Central memory CD8-positive, alpha-beta T cell (primary cell): Measurements from ENCODE around the gene SKIDA1.

Experiments
- ATAC-seq: fragments of 150-1000 bp; cut with Tn5 transposase; replicated peaks from 2 replicates; pipeline ENCODE4 v1.10.0; 2022; ENCODE audit warnings: mild to moderate bottlenecking, moderate FRiP score, moderate number of reproducible peaks; ENCODE audit not compliant: poor library complexity, severe bottlenecking; ENCODE audit errors: extremely low read depth
- DNase-seq, 2 donors: peaks; one replicate each; pipeline ENCODE4 v3.0.0; 2021; ENCODE audit warnings: low spot score in 2 of 2
- H3K27ac Mint-ChIP-seq: one replicate; pipeline ENCODE4 v1.8.0; 2022; ENCODE audit warnings: low read depth, mild to moderate bottlenecking, moderate library complexity, mixed read lengths
- H3K27me3 Mint-ChIP-seq: one replicate; pipeline ENCODE4 v1.8.0; 2022; ENCODE audit warnings: mixed read lengths
- H3K36me3 Mint-ChIP-seq: one replicate; pipeline ENCODE4 v1.8.0; 2022; ENCODE audit warnings: mild to moderate bottlenecking, moderate library complexity, mixed read lengths; ENCODE audit not compliant: insufficient read depth
- H3K4me1 Mint-ChIP-seq: one replicate; pipeline ENCODE4 v1.8.0; 2022; ENCODE audit warnings: mixed read lengths
- H3K4me3 Mint-ChIP-seq: one replicate; pipeline ENCODE4 v1.8.0; 2022; ENCODE audit warnings: mild to moderate bottlenecking, moderate library complexity, mixed read lengths
- H3K9me3 Mint-ChIP-seq: one replicate; pipeline ENCODE4 v1.8.0; 2022; ENCODE audit warnings: mixed read lengths

The SKIDA1 gene

GRCh38 chr10:21534604-21535493 lies 9.4 kb upstream of the SKIDA1 start:
- H3K27ac Mint-ChIP-seq, result peak overlapping the region; percentile 79

GRCh38 chr10:21534280-21534586 lies 8.8 kb upstream of the SKIDA1 start:
- Mint-ChIP-seq H3K4me3 (peak overlapping the region; percentile 85), H3K36me3 (peaks cover 20% of the 10 kb centered on the region), H3K4me1 (peaks cover 25% of the 10 kb centered on the region), H3K27ac (peak overlapping the region; percentile 79), H3K27me3 (no peaks in the 10 kb centered on the region), H3K9me3 (no peaks in the 10 kb centered on the region)
- DNase-seq (no peak), ATAC-seq (no peak)

More at GRCh38 chr10:21534604-21535493, 9.4 kb upstream of the SKIDA1 start:
- ATAC-seq (peak; percentile 57), DNase-seq (peak; percentile 24 to 33)
- peak overlapping the region; percentile 85 for H3K4me3 Mint-ChIP-seq
- H3K27me3 Mint-ChIP-seq, result no peaks in the 10 kb centered on the region
- peaks cover 25% of the 10 kb centered on the region for H3K4me1 Mint-ChIP-seq
- peaks cover 26% of the 10 kb centered on the region for H3K36me3 Mint-ChIP-seq
- no peaks in the 10 kb centered on the region for H3K9me3 Mint-ChIP-seq

GRCh38 chr10:21533467-21534279 lies 8.2 kb upstream of the SKIDA1 start, which contains the start of gene MLLT10:
Gene MLLT10 (plus strand): TSS chr10:21534232. CDS start chr10:21534645, 413 bp downstream.
- Mint-ChIP-seq H3K4me3 (peak within 1 kb of the TSS; percentile 85), H3K9me3 (no peaks in the 10 kb centered on the region), H3K36me3 (peaks cover 17% of the 10 kb centered on the region), H3K4me1 (peaks cover 23% of the 10 kb centered on the region), H3K27me3 (no peaks in the 10 kb centered on the region), H3K27ac (peak within 1 kb of the TSS; percentile 79)
- peak; percentile 84 for ATAC-seq
- peak; percentile 79 to 90 for DNase-seq

- Mint-ChIP-seq H3K4me3 (peak overlapping the region; percentile 85), H3K27ac (peak overlapping the region; percentile 59), H3K9me3 (no peaks in the 10 kb centered on the region), H3K4me1 (peaks cover 20% of the 10 kb centered on the region), H3K36me3 (peaks cover 11% of the 10 kb centered on the region), H3K27me3 (no peaks in the 10 kb centered on the region)
- ATAC-seq (no peak), DNase-seq (no peak)
Measured at GRCh38 chr10:21532694-21533466, 7.4 kb upstream of the SKIDA1 start.

- ATAC-seq (no peak), DNase-seq (no peak)
- H3K27ac Mint-ChIP-seq, result no peak overlapping the region
- no peaks in the 10 kb centered on the region for H3K9me3 Mint-ChIP-seq
- H3K4me3 Mint-ChIP-seq, result no peak overlapping the region
- peaks cover 34% of the 10 kb centered on the region for H3K4me1 Mint-ChIP-seq
- H3K27me3 Mint-ChIP-seq, result no peaks in the 10 kb centered on the region
- H3K36me3 Mint-ChIP-seq, result peaks cover 11% of the 10 kb centered on the region
Measured at GRCh38 chr10:21531164-21531563, 5.7 kb upstream of the SKIDA1 start.

GRCh38 chr10:21530641-21531040 lies 5.2 kb upstream of the SKIDA1 start:
- H3K4me1 Mint-ChIP-seq, result peaks cover 34% of the 10 kb centered on the region
- no peaks in the 10 kb centered on the region for H3K27me3 Mint-ChIP-seq
- no peak overlapping the region for H3K4me3 Mint-ChIP-seq
- H3K36me3 Mint-ChIP-seq, result peaks cover 12% of the 10 kb centered on the region
- DNase-seq (no peak), ATAC-seq (no peak)
- H3K9me3 Mint-ChIP-seq, result no peaks in the 10 kb centered on the region
- no peak overlapping the region for H3K27ac Mint-ChIP-seq

- H3K36me3 Mint-ChIP-seq, result peaks cover 15% of the 10 kb centered on the region
- no peaks in the 10 kb centered on the region for H3K9me3 Mint-ChIP-seq
- no peak overlapping the region for H3K27ac Mint-ChIP-seq
- H3K27me3 Mint-ChIP-seq, result no peaks in the 10 kb centered on the region
- no peak for DNase-seq
- no peak overlapping the region for H3K4me3 Mint-ChIP-seq
- no peak for ATAC-seq
- H3K4me1 Mint-ChIP-seq, result peaks cover 34% of the 10 kb centered on the region
Measured at GRCh38 chr10:21530168-21530567, 4.7 kb upstream of the SKIDA1 start.

- Mint-ChIP-seq H3K4me3 (no peak overlapping the region), H3K9me3 (no peaks in the 10 kb centered on the region), H3K4me1 (peaks cover 35% of the 10 kb centered on the region), H3K27ac (no peak overlapping the region), H3K27me3 (no peaks in the 10 kb centered on the region), H3K36me3 (peaks cover 15% of the 10 kb centered on the region)
- DNase-seq (no peak), ATAC-seq (no peak)
Measured at GRCh38 chr10:21529032-21529910, 3.8 kb upstream of the SKIDA1 start.

- peaks cover 33% of the 10 kb centered on the region for H3K4me1 Mint-ChIP-seq
- H3K27me3 Mint-ChIP-seq, result no peaks in the 10 kb centered on the region
- H3K9me3 Mint-ChIP-seq, result no peaks in the 10 kb centered on the region
- no peak for DNase-seq
- H3K36me3 Mint-ChIP-seq, result peaks cover 12% of the 10 kb centered on the region
- ATAC-seq, result no peak
- no peak overlapping the region for H3K4me3 Mint-ChIP-seq
- H3K27ac Mint-ChIP-seq, result no peak overlapping the region
Measured at GRCh38 chr10:21528236-21529031, 3.0 kb upstream of the SKIDA1 start.

GRCh38 chr10:21527598-21528235 lies 2.2 kb upstream of the SKIDA1 start:
- Mint-ChIP-seq H3K4me3 (peak overlapping the region; percentile 81), H3K4me1 (peaks cover 26% of the 10 kb centered on the region), H3K27ac (peak overlapping the region; percentile 97), H3K27me3 (no peaks in the 10 kb centered on the region), H3K36me3 (peaks cover 7% of the 10 kb centered on the region), H3K9me3 (no peaks in the 10 kb centered on the region)
- ATAC-seq, result no peak
- no peak for DNase-seq
